Testis (tissue), 2 donors: ENCODE results near the gene SHB.

ENCODE experiments used
- CTCF ChIP-seq, 3 experiments: fragments of 450-650 bp in 2 of 3; fragments of 200-600 bp in 1 of 3; sonication (generic) in 1 of 3; IDR thresholded peaks; one replicate each; pipeline ENCODE4 v1.5.1; 2016 to 2019; ENCODE audit warnings: antibody characterized with exemption in 3 of 3, mild to moderate bottlenecking in 2 of 3, moderate library complexity in 1 of 3
- POLR2A ChIP-seq: fragments of 450-650 bp; IDR thresholded peaks from one replicate; pipeline ENCODE4 v1.6.1; 2017; ENCODE audit warnings: antibody characterized with exemption, mild to moderate bottlenecking, moderate library complexity

- no peak for TF ChIP-seq CTCF (IDR thresholded peaks at IDR 0.05)
- TF ChIP-seq POLR2A, result no peak
These were observed 6.2 kb upstream of the SHB start for GRCh38 chr9:38075272-38075671.
